NCI-H2196 treated with DMSO at 0.1 percent for 48 hours (cell line): ENCODE measurements around the gene ADAMTS3.

Experiments used
- DNase-seq: peaks from one replicate; lab custom pipeline; 2025; ENCODE audit not compliant: unreplicated experiment; lab: John Stamatoyannopoulos, UW

ADAMTS3 gene

GRCh38 chr4:72302981-72303704 is 265.9 kb downstream of the ADAMTS3 start:
- DNase-seq = no peak

GRCh38 chr4:72301759-72302158 is 267.3 kb downstream of the ADAMTS3 start:
- DNase-seq = no peak

GRCh38 chr4:72300126-72300525 is 268.9 kb downstream of the ADAMTS3 start:
- no peak for DNase-seq

GRCh38 chr4:72295966-72296557 is 273.0 kb downstream of the ADAMTS3 start:
- no peak for DNase-seq

GRCh38 chr4:72290737-72291136 is 278.3 kb downstream of the ADAMTS3 start:
- no peak for DNase-seq

GRCh38 chr4:72286910-72287309 is 282.1 kb downstream of the ADAMTS3 start:
- DNase-seq = no peak

- no peak for DNase-seq
These were observed 282.8 kb downstream of the ADAMTS3 start for GRCh38 chr4:72286185-72286584.

- no peak for DNase-seq
These were observed 285.7 kb downstream of the ADAMTS3 start for GRCh38 chr4:72283357-72283756.

GRCh38 chr4:72280252-72280651 is 288.8 kb downstream of the ADAMTS3 start:
- no peak for DNase-seq

- no peak for DNase-seq
These were observed 293.6 kb downstream of the ADAMTS3 start for GRCh38 chr4:72275381-72275780.

GRCh38 chr4:72274251-72274650 is 294.8 kb downstream of the ADAMTS3 start:
- DNase-seq = no peak

GRCh38 chr4:72255269-72255668 is 313.8 kb downstream of the ADAMTS3 start:
- no peak for DNase-seq

- no peak for DNase-seq
These were observed 325.4 kb downstream of the ADAMTS3 start for GRCh38 chr4:72243641-72244040.

GRCh38 chr4:72239487-72240116 is 329.4 kb downstream of the ADAMTS3 start:
- no peak for DNase-seq
